K562 (cell line): ENCODE results near the gene SHISA9.

Source experiments
- ASH1L ChIP-seq: fragments of 450-650 bp; IDR thresholded peaks from 2 replicates; pipeline ENCODE4 v1.6.1; 2018; ENCODE audit warnings: borderline replicate concordance, mild to moderate bottlenecking, low read depth; ENCODE audit not compliant: partially characterized antibody
- EZH2 ChIP-seq: IDR thresholded peaks from 2 replicates; pipeline ENCODE4 v1.6.1; 2012; ENCODE audit warnings: low read depth, mild to moderate bottlenecking, inconsistent platforms, low read length, borderline replicate concordance
- PYGO2 ChIP-seq: fragments of 450-650 bp; IDR thresholded peaks from 2 replicates; pipeline ENCODE4 v1.6.1; 2016; ENCODE audit warnings: mild to moderate bottlenecking, missing genetic modification characterization, moderate library complexity, missing compliant biosample characterization
- RBM34 ChIP-seq: fragments of 200-400 bp; formaldehyde crosslinking; IDR thresholded peaks from 2 replicates; pipeline ENCODE4 v1.6.1; 2018; ENCODE audit warnings: low read length, borderline replicate concordance; ENCODE audit not compliant: insufficient read depth
- TF ChIP-seq, protein P1 (sequence below), 2 experiments: fragments of 450-650 bp; formaldehyde crosslinking in 1 of 2; IDR thresholded peaks; 2 replicates each; pipeline versions ENCODE4 v1.4.0 to v1.6.1; 2014 to 2020; ENCODE audit warnings: mild to moderate bottlenecking in 2 of 2, borderline replicate concordance in 1 of 2, low read depth in 1 of 2
- TF ChIP-seq, protein P2 (sequence below): sonication (generic); formaldehyde crosslinking; IDR thresholded peaks from 2 replicates; pipeline ENCODE4 v1.8.1; 2023; ENCODE audit warnings: mild to moderate bottlenecking, missing genetic modification reagents

DNA sequence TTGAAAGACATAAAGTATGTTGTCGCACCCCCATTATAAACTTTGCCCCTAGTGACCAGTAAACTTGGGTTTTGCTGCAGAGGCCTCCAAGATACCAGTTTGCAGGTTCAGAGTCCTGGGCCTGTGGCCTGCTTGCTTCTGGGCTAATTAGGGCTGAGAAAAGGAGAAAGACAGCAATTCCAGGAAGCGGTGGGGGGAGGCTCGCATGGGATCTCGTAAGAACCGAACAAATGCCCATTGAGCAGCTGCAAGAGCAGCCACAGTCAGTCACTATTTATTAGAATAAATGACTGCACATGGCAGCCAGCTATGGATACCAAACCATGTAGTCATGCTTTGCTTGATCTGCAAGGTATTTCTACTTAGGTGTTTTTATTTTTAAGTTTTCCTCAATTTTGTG is 4.9 kb downstream of the SHISA9 start:
- TF ChIP-seq ASH1L (no peak), EZH2 (no peak), RBM34 (no peak), PYGO2 (tag) (no peak)
- TF ChIP-seq, protein P1, sequence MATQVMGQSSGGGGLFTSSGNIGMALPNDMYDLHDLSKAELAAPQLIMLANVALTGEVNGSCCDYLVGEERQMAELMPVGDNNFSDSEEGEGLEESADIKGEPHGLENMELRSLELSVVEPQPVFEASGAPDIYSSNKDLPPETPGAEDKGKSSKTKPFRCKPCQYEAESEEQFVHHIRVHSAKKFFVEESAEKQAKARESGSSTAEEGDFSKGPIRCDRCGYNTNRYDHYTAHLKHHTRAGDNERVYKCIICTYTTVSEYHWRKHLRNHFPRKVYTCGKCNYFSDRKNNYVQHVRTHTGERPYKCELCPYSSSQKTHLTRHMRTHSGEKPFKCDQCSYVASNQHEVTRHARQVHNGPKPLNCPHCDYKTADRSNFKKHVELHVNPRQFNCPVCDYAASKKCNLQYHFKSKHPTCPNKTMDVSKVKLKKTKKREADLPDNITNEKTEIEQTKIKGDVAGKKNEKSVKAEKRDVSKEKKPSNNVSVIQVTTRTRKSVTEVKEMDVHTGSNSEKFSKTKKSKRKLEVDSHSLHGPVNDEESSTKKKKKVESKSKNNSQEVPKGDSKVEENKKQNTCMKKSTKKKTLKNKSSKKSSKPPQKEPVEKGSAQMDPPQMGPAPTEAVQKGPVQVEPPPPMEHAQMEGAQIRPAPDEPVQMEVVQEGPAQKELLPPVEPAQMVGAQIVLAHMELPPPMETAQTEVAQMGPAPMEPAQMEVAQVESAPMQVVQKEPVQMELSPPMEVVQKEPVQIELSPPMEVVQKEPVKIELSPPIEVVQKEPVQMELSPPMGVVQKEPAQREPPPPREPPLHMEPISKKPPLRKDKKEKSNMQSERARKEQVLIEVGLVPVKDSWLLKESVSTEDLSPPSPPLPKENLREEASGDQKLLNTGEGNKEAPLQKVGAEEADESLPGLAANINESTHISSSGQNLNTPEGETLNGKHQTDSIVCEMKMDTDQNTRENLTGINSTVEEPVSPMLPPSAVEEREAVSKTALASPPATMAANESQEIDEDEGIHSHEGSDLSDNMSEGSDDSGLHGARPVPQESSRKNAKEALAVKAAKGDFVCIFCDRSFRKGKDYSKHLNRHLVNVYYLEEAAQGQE (IDR thresholded peaks at IDR 0.05; ENCODE audit: borderline replicate concordance): no peak
- TF ChIP-seq, protein P1 (CRISPR knock-in tag; IDR thresholded peaks at IDR 0.05; ENCODE audit: low read depth): no peak
- TF ChIP-seq, protein P2, sequence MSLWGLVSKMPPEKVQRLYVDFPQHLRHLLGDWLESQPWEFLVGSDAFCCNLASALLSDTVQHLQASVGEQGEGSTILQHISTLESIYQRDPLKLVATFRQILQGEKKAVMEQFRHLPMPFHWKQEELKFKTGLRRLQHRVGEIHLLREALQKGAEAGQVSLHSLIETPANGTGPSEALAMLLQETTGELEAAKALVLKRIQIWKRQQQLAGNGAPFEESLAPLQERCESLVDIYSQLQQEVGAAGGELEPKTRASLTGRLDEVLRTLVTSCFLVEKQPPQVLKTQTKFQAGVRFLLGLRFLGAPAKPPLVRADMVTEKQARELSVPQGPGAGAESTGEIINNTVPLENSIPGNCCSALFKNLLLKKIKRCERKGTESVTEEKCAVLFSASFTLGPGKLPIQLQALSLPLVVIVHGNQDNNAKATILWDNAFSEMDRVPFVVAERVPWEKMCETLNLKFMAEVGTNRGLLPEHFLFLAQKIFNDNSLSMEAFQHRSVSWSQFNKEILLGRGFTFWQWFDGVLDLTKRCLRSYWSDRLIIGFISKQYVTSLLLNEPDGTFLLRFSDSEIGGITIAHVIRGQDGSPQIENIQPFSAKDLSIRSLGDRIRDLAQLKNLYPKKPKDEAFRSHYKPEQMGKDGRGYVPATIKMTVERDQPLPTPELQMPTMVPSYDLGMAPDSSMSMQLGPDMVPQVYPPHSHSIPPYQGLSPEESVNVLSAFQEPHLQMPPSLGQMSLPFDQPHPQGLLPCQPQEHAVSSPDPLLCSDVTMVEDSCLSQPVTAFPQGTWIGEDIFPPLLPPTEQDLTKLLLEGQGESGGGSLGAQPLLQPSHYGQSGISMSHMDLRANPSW (CRISPR knock-in tag): no peak
